GM18526 (cell line): ENCODE results near the gene SERINC5.

ENCODE experiments used
- POLR2A ChIP-seq: IDR thresholded peaks from 3 replicates; pipeline ENCODE4 v1.6.1; 2011; ENCODE audit not compliant: insufficient read length; ENCODE audit errors: extremely low read depth

SERINC5 gene

GRCh38 chr5:80172067-80172695 lies 83.7 kb downstream of the SERINC5 start:
- TF ChIP-seq POLR2A = no peak

DNA sequence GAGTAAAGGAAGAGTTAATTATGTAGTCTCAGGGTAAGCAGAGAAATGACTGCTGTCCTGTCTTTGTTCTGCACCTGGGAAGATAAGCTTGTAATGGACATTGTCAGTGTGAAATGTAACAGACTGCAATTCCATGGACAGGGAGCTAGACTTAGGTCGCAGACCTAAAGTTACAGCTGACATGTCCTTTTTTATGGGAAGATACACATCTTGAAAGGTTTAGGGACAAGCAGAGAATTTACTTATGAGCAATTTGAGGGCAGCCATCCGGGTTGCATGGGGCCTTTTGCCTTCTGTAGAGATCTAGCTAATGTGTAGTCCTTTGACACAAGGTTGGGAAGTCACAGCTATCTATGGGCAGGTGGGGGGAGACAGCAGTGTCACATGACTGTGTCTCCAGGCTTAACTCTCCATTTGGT lies 85.7 kb downstream of the SERINC5 start:
- no peak for TF ChIP-seq POLR2A

DNA sequence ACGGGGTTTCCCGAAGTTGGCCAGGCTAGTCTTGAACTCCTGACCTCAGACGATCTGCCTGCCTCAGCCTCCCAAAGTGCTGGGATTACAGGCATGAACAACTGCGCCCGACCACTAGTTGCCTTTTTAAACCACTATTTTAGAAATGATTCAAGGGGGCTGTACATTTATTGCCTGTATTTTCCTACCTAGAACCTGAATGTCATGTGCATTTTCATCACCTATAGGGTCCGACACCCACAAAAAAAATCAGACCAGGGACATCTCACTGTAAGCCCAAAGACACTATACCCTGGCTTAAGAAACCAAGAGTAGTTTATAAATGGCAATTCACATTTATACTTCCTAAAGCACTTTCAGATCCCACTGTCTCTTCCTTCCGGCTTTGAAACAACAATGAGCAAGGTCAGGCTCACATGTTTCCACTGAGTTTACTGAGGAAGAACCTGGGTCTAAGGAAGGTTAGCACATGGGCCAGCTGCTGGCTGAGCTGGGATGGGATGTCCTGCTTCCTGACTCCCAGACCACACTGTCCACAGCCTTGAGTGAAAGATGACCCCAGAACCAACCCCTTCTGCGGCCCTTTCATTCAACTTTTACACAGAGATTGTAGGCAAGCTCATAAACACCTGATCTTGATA lies 87.3 kb downstream of the SERINC5 start:
- no peak for TF ChIP-seq POLR2A

DNA sequence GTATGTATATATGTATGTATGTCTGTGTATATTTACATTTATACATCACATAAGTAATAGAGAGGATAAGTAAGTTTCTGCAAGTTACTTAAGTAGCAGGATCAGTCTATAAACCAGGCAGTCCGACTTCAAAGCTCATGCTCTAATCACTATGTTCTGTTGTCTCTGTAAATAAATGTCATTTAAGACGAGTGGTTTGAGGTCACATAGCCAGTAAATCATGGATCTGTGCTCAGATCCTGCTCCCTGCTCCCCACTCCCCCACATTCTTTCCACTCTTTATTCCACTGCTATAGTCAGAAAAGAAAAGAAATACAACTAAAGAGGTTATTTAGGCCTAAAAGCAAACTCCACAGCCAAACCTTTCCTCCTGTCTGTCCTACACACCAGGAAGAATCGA lies 90.4 kb downstream of the SERINC5 start:
- TF ChIP-seq POLR2A = no peak

DNA sequence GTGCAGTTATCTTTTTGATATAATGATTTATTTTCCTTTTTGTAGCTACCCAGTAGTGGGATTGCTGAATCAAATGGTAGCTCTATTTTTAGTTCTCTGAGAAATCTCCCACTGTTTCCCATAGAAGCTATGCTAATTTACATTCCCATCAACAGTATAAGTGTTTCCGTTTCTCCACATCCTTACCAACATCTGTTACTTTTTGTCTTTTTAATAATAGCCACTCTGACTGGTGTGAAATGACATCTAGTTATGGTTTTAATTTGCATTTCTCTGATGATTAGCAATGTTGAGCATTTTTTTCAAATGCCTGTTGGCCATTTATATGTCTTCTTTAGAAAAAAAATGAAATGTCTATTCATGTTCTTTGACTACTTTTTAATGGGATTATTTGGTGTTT lies 94.7 kb downstream of the SERINC5 start:
- no peak for TF ChIP-seq POLR2A

- no peak for TF ChIP-seq POLR2A
These were observed 95.6 kb downstream of the SERINC5 start for GRCh38 chr5:80160242-80160641.

GRCh38 chr5:80159133-80159815 lies 96.6 kb downstream of the SERINC5 start:
- no peak for TF ChIP-seq POLR2A

DNA sequence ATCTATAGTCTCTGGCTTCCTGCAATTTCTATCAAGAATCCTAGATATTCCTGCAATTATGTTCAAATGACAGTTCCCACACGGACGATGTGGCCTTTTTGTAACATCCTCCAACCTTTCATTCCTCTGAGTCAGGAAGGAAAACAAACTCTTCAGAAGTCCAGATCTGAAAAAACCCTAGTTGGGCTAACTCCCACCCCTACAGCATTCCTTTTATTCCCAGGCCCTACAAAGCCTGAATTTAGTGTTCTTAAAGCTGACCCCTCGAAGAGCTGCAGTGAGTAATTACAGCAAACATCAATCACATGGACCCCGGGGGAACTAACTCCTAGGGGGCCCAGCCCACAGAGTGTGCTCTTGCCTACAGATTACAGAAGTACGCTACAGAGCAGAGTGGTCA lies 99.7 kb downstream of the SERINC5 start:
- no peak for TF ChIP-seq POLR2A

GRCh38 chr5:80154749-80155148 lies 101.1 kb downstream of the SERINC5 start:
- TF ChIP-seq POLR2A = no peak

DNA sequence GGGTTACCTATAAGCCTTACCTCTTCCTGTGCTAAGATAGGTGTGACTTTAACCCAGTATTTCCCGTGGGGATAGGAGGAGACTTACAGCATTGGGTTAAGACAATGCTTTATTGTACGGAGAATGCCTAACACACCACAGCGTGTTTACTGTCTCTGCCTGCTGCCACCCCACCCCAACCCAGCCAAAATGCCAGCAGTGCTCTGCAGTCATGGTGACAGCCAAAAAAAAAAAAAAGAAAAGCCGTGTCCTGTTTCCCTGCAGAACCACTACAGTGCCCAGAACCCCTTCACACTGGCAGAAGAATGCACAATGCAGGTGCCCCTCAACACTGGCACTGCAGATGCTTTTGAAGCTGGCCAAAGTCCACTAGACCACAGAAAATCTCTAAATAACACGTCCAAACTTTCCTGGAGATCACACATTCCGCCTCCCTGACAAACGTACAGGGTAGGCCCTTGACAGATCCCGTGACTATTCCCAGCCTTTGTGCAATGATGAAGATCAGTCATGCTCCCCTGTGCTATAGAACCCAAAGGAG lies 102.2 kb downstream of the SERINC5 start:
- no peak for TF ChIP-seq POLR2A

DNA sequence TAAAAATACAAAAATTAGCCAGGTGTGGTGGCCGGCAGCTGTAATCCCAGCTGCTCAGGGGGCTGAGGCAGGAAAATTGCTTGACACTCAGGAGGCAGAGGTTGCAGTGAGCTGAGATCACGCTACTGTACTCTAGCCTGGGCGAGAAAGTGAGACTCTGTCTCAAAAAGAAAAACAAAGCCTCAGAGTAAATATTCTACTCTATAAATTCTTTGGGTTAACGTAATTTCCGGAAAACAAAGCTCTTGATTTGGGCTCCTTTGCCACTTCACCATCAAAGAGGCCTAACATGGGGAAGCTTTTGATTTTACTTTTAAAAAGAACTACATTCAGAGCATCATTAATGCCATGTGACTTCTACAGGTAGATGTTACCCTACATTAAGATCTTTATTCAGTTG lies 103.1 kb downstream of the SERINC5 start:
- no peak for TF ChIP-seq POLR2A

- no peak for TF ChIP-seq POLR2A
These were observed 104.0 kb downstream of the SERINC5 start for GRCh38 chr5:80151890-80152289.

- no peak for TF ChIP-seq POLR2A
These were observed 105.1 kb downstream of the SERINC5 start for GRCh38 chr5:80150731-80151130.

- TF ChIP-seq POLR2A = no peak
These were observed 106.7 kb downstream of the SERINC5 start for GRCh38 chr5:80149161-80149609.

- no peak for TF ChIP-seq POLR2A
These were observed 108.6 kb downstream of the SERINC5 start for GRCh38 chr5:80147119-80147815.
